ENCODE results near the gene SUPT3H. TPM values are rescaled to one million over a fixed set of nuclear protein-coding genes. Genes with fewer than 3 reads are reported as not detected.

SUPT3H gene
- total and polyA plus RNA-seq, 2 of the 13 experiments (the other 11 are each of a cell fraction or from before 2014, with no cell fraction given) = 11.9 to 36.1 TPM

- ChIA-PET POLR2A (no interaction called here), CTCF (ENCODE audit: low intra/inter-chr PET ratio, low total read pairs) (no interaction called here)
- no peak for DNase-seq (ENCODE audit: low spot score)
- Histone ChIP-seq H3K27ac (ENCODE audit: extremely low read length, insufficient read depth, low read length) (no peak overlapping the region), H3K4me1 (ENCODE audit: insufficient read depth, low read length) (no peaks in the 10 kb centered on the region), H3K4me2 (ENCODE audit: low read depth, low read length) (no peak overlapping the region), H4K20me1 (ENCODE audit: insufficient read depth, low read length) (no peaks in the 10 kb centered on the region), H3K27me3 (ENCODE audit: control insufficient read depth in 1 of 2, insufficient read depth in 2 of 2, low read length in 2 of 2) (no peaks in the 10 kb centered on the region), H3K36me3 (replicated peaks in 1 of 2; ENCODE audit: control insufficient read depth in 1 of 2, insufficient read depth in 2 of 2, low read length in 2 of 2) (no peaks in the 10 kb centered on the region), H3K9me3 (ENCODE audit: low read length) (peaks cover 20% of the 10 kb centered on the region), H3K4me3 (replicated peaks in 1 of 3; ENCODE audit: insufficient read depth in 1 of 3, low read depth in 2 of 3, low read length in 3 of 3) (no peak overlapping the region), H2AFZ (ENCODE audit: low read length) (no peak overlapping the region), H3K9ac (ENCODE audit: insufficient read depth, low read depth, low read length) (no peak overlapping the region), H3K79me2 (ENCODE audit: insufficient read depth, low read length) (no peaks in the 10 kb centered on the region)
- intact Hi-C loops (cut with micrococcal nuclease; ENCODE audit: unreplicated experiment) = no loop called here
- in situ Hi-C loops (cut with HindIII; ENCODE audit: extremely low pct_ligation_motif_present, low pct_unique_long_range_greater_than_20kb) = no loop called here
- 87% methylated on average over 1 of the region's 1 CpG for WGBS (ENCODE audit: low lambda C conversion rate)
- no peak for ATAC-seq
- no peak for FAIRE-seq
- no peak for TF ChIP-seq ZNF205 (CRISPR knock-in tag; IDR thresholded peaks at IDR 0.05)
- no peak for TF ChIP-seq KDM4B (CRISPR knock-in tag; IDR thresholded peaks at IDR 0.05)
- no peak for TF ChIP-seq MTF2 (CRISPR knock-in tag; IDR thresholded peaks at IDR 0.05; ENCODE audit: borderline replicate concordance)
- no peak for TF ChIP-seq ZNF274 (CRISPR knock-in tag; IDR thresholded peaks at IDR 0.05)
- TF ChIP-seq RCOR2 (CRISPR knock-in tag; IDR thresholded peaks at IDR 0.05) = no peak
- no peak for TF ChIP-seq RFX5 (IDR thresholded peaks at IDR 0.05; ENCODE audit: low read depth, low read length)
- TF ChIP-seq WIZ (CRISPR knock-in tag; IDR thresholded peaks at IDR 0.05) = no peak
- TF ChIP-seq ELK4 (CRISPR knock-in tag; IDR thresholded peaks at IDR 0.05; ENCODE audit: borderline replicate concordance) = no peak
- no peak for TF ChIP-seq ARHGAP35 (CRISPR knock-in tag; IDR thresholded peaks at IDR 0.05; ENCODE audit: borderline replicate concordance)
- TF ChIP-seq, protein P1, sequence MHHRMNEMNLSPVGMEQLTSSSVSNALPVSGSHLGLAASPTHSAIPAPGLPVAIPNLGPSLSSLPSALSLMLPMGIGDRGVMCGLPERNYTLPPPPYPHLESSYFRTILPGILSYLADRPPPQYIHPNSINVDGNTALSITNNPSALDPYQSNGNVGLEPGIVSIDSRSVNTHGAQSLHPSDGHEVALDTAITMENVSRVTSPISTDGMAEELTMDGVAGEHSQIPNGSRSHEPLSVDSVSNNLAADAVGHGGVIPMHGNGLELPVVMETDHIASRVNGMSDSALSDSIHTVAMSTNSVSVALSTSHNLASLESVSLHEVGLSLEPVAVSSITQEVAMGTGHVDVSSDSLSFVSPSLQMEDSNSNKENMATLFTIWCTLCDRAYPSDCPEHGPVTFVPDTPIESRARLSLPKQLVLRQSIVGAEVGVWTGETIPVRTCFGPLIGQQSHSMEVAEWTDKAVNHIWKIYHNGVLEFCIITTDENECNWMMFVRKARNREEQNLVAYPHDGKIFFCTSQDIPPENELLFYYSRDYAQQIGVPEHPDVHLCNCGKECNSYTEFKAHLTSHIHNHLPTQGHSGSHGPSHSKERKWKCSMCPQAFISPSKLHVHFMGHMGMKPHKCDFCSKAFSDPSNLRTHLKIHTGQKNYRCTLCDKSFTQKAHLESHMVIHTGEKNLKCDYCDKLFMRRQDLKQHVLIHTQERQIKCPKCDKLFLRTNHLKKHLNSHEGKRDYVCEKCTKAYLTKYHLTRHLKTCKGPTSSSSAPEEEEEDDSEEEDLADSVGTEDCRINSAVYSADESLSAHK (CRISPR knock-in tag; IDR thresholded peaks at IDR 0.05; ENCODE audit: borderline replicate concordance) = no peak
- no peak for TF ChIP-seq CBFB (CRISPR knock-in tag; IDR thresholded peaks at IDR 0.05)
- no peak for TF ChIP-seq ZNF3 (CRISPR knock-in tag; IDR thresholded peaks at IDR 0.05)
- TF ChIP-seq ZNF292 (CRISPR knock-in tag; IDR thresholded peaks at IDR 0.05; ENCODE audit: borderline replicate concordance, low read depth) = no peak
- TF ChIP-seq SIX1 (CRISPR knock-in tag; IDR thresholded peaks at IDR 0.05; ENCODE audit: borderline replicate concordance) = no peak
- TF ChIP-seq ZNF326 (CRISPR knock-in tag; IDR thresholded peaks at IDR 0.05; ENCODE audit: borderline replicate concordance) = no peak
- no peak for TF ChIP-seq ZNF17 (CRISPR knock-in tag; IDR thresholded peaks at IDR 0.05)
- no peak for TF ChIP-seq IKZF5 (CRISPR knock-in tag; IDR thresholded peaks at IDR 0.05)
- no peak for TF ChIP-seq ZBTB7A (CRISPR knock-in tag; IDR thresholded peaks at IDR 0.05)
- BruUV-seq (replicated peaks) = no TSS peak
Measured at GRCh38 chr6:45082091-45082490, 295.6 kb downstream of the SUPT3H start.

Data from HepG2 (cell line).